GM12878 (cell line): ENCODE measurements around the gene REEP3. TPM values are rescaled to one million over a fixed set of nuclear protein-coding genes. Genes with fewer than 3 reads are reported as not detected.

ENCODE experiments used
- ATAC-seq: fragments of 200-7000 bp; cut with Tn5 transposase; 3 replicates; pipeline ENCODE4 v1.9.1; 2020; ENCODE audit warnings: mild to moderate bottlenecking, moderate library complexity
- BruUV-seq: library from RNA; stranded (reverse); fragments of 400-500 nt; replicated peaks from 2 replicates; lab custom pipeline; 2021; lab: Mats Ljungman, UMichigan
- CTCF ChIA-PET: fragments of 300-600 bp; sonication (Branson Sonifier 250); formaldehyde crosslinking; extraction: SDS; loops from one replicate; lab custom pipeline; 2021; ENCODE audit warnings: inconsistent platforms; lab: Yijun Ruan, JAX
- POLR2A ChIA-PET: fragments of 350-600 bp; formaldehyde crosslinking; extraction: SDS; loops from one replicate; lab custom pipeline; 2021; ENCODE audit warnings: inconsistent platforms; lab: Charles Lee
- RAD21 ChIA-PET: fragments of 300-600 bp; sonication (Branson Sonifier 250); formaldehyde crosslinking; loops from one replicate; lab custom pipeline; 2023; ENCODE audit warnings: antibody characterized with exemption; ENCODE audit not compliant: unreplicated experiment; lab: Charles Lee
- SMC1A ChIA-PET: fragments of 300-600 bp; sonication (Branson Sonifier 250); formaldehyde crosslinking; loops from one replicate; lab custom pipeline; 2023; ENCODE audit not compliant: unreplicated experiment, uncharacterized antibody; lab: Charles Lee
- DNase-seq: peaks from one replicate; pipeline ENCODE4 v3.0.0-alpha.2; 2011; ENCODE audit warnings: low read depth, low spot score
- FAIRE-seq: peaks from 3 replicates; lab custom pipeline; 2011; peaks lifted over from hg19 to GRCh38; lab: Jason Lieb, UNC
- H2AFZ ChIP-seq: 2 replicates; pipeline ENCODE4 v1.6.0; 2011; ENCODE audit warnings: low read depth, low read length, control low read depth; ENCODE audit not compliant: control insufficient read depth
- H3K27ac ChIP-seq: 2 replicates; pipeline ENCODE4 v1.5.1; 2011; ENCODE audit warnings: control low read depth; ENCODE audit not compliant: control insufficient read depth, insufficient read depth
- H3K27me3 ChIP-seq, 2 experiments: replicated peaks in 1 of 2; 2 replicates each; pipeline versions ENCODE4 v1.6.0 to v1.6.1; 2011; ENCODE audit warnings: low read length in 1 of 2; ENCODE audit not compliant: control insufficient read depth in 2 of 2, insufficient read depth in 2 of 2
- H3K36me3 ChIP-seq, 2 experiments: 2 replicates each; pipeline ENCODE4 v1.5.1; 2011; ENCODE audit warnings: low read length in 1 of 2; ENCODE audit not compliant: control insufficient read depth in 2 of 2, insufficient read depth in 2 of 2
- H3K4me1 ChIP-seq: 2 replicates; pipeline ENCODE4 v1.6.1; 2011; ENCODE audit warnings: mild to moderate bottlenecking, low read length, moderate library complexity, mixed read lengths; ENCODE audit not compliant: control insufficient read depth, insufficient read depth
- H3K4me2 ChIP-seq: 2 replicates; pipeline ENCODE4 v1.6.0; 2011; ENCODE audit warnings: control low read depth; ENCODE audit not compliant: control insufficient read depth, insufficient read depth
- H3K4me3 ChIP-seq: fragments of 200-600 bp; sonication (generic); 2 replicates; pipeline ENCODE4 v1.5.1; 2016
- H3K79me2 ChIP-seq: 2 replicates; pipeline ENCODE4 v1.6.0; 2011; ENCODE audit warnings: low read length; ENCODE audit not compliant: control insufficient read depth, insufficient read depth
- H3K9ac ChIP-seq: 2 replicates; pipeline ENCODE4 v1.8.0; 2011; ENCODE audit warnings: low read length, control low read depth, mixed read lengths; ENCODE audit not compliant: control insufficient read depth, insufficient read depth
- H3K9me3 ChIP-seq: replicated peaks from 3 replicates; pipeline ENCODE4 v1.5.1; 2011; ENCODE audit warnings: mild to moderate bottlenecking, low read length; ENCODE audit not compliant: control insufficient read depth, insufficient read depth
- H4K20me1 ChIP-seq: 2 replicates; pipeline ENCODE4 v1.6.0; 2011; ENCODE audit not compliant: control insufficient read depth, insufficient read depth
- ASH2L ChIP-seq: fragments of 300-600, 200-600 bp; sonication (generic); IDR thresholded peaks from 2 replicates; pipeline ENCODE4 v1.6.1; 2017; ENCODE audit warnings: low read depth, mild to moderate bottlenecking, borderline replicate concordance
- CBX5 ChIP-seq: sonication (generic); IDR thresholded peaks from 2 replicates; pipeline ENCODE4 v1.6.1; 2016; ENCODE audit warnings: low read depth, moderate library complexity, mild to moderate bottlenecking, inconsistent platforms
- CREB1 ChIP-seq: IDR thresholded peaks from 2 replicates; pipeline ENCODE4 v1.6.1; 2012; ENCODE audit warnings: low read depth, mild to moderate bottlenecking, inconsistent platforms
- CREM ChIP-seq: IDR thresholded peaks from 2 replicates; pipeline ENCODE4 v1.6.1; 2014; ENCODE audit warnings: antibody characterized with exemption, low read depth
- EP300 ChIP-seq, 2 experiments: fragments of 150-350 bp in 1 of 2; IDR thresholded peaks; 2 replicates each; pipeline ENCODE4 v1.6.1; 2011 to 2012; ENCODE audit warnings: low read depth in 2 of 2, low read length in 2 of 2, borderline replicate concordance in 1 of 2, improper control_type of control experiment in 1 of 2, inconsistent platforms in 1 of 2; ENCODE audit not compliant: control insufficient read depth in 1 of 2
- IKZF1 ChIP-seq: fragments of 450-650 bp; conservative IDR thresholded peaks from 2 replicates; pipeline ENCODE4 v1.6.1; 2017; ENCODE audit warnings: antibody characterized with exemption, mild to moderate bottlenecking
- JUND ChIP-seq: IDR thresholded peaks from 2 replicates; pipeline ENCODE4 v1.6.1; 2012; ENCODE audit warnings: low read depth, mild to moderate bottlenecking, low read length, improper control_type of control experiment, moderate library complexity
- KAT2A ChIP-seq: conservative IDR thresholded peaks from 2 replicates; pipeline ENCODE4 v1.6.1; 2011; ENCODE audit warnings: low read depth, low read length; ENCODE audit not compliant: control insufficient read depth
- MTA3 ChIP-seq: IDR thresholded peaks from 2 replicates; pipeline ENCODE4 v1.6.1; 2012; ENCODE audit warnings: low read length, inconsistent platforms, borderline replicate concordance
- POLR2A ChIP-seq: IDR thresholded peaks from 2 replicates; pipeline ENCODE4 v1.6.1; 2011; ENCODE audit warnings: low read depth, mild to moderate bottlenecking, low read length
- RFX5 ChIP-seq: IDR thresholded peaks from 2 replicates; pipeline ENCODE4 v1.6.1; 2011; ENCODE audit warnings: low read depth, low read length, improper control_type of control experiment
- SREBF2 ChIP-seq: IDR thresholded peaks from 2 replicates; pipeline ENCODE4 v1.6.1; 2012; ENCODE audit warnings: mild to moderate bottlenecking, low read length
- WRNIP1 ChIP-seq: IDR thresholded peaks from 2 replicates; pipeline ENCODE4 v1.6.1; 2011; ENCODE audit warnings: low read depth, low read length, improper control_type of control experiment, borderline replicate concordance
- ZNF217 ChIP-seq: fragments of 450-650 bp; IDR thresholded peaks from 2 replicates; pipeline ENCODE4 v1.6.1; 2017; ENCODE audit warnings: antibody characterized with exemption, mild to moderate bottlenecking
- ZNF384 ChIP-seq: IDR thresholded peaks from 2 replicates; pipeline ENCODE4 v1.6.1; 2012; ENCODE audit warnings: low read depth, mild to moderate bottlenecking, low read length, improper control_type of control experiment, borderline replicate concordance
- WGBS: methylation state at CpG from one replicate; pipeline ENCODE4 v1.1.6; 2016; ENCODE audit warnings: low lambda C conversion rate; ENCODE audit not compliant: insufficient replicate concordance, insufficient coverage; ENCODE audit errors: missing lambda C conversion rate; 5-methylcytosine and 5-hydroxymethylcytosine counted together
- in situ Hi-C: fragments of 300-500 bp; cut with MboI; formaldehyde crosslinking; loops from 9 replicates; pipeline ENCODE4 v1.14.3; 2018; ENCODE audit warnings: mixed read lengths
- intact Hi-C: fragments of 100-400 bp; cut with micrococcal nuclease; formaldehyde crosslinking; loops from one replicate; pipeline ENCODE4 v1.14.2; 2022; ENCODE audit not compliant: unreplicated experiment
- polyA plus RNA-seq, 11 experiments: library from polyadenylated mRNA; depleted of rRNA in 4 of 11; unstranded in 6 of 11; stranded (reverse) in 5 of 11; fragments of >200 nt; fragmentation: Nextera tagmentation in 4 of 11; fragmentation: Illumina TruSeq in 1 of 11; extraction: Ambion mirVana in 4 of 11; extraction: Trizol in 1 of 11; gene quantifications; 1 replicate in 1 of 11; 2 replicates in 10 of 11; pipeline versions ENCODE4 v1.2.1 to v1.2.3, GENCODE V29; 2011 to 2016; ENCODE audit warnings: inconsistent platforms in 2 of 11, missing spikeins in 2 of 11, low read depth in 1 of 11
- total RNA-seq, 4 experiments: library from RNA; depleted of rRNA in 3 of 4; stranded (reverse); fragments of >200 nt in 3 of 4; fragmentation: Illumina TruSeq in 1 of 4; extraction: Trizol in 1 of 4; gene quantifications; 2 replicates each; pipeline versions ENCODE4 v1.2.1 to v1.2.3, GENCODE V29; 2013 to 2021
- TF ChIP-seq, protein P1 (sequence below): IDR thresholded peaks from 2 replicates; pipeline ENCODE4 v1.6.1; 2012; ENCODE audit warnings: low read depth, low read length, improper control_type of control experiment
- TF ChIP-seq, protein P2 (sequence below): IDR thresholded peaks from 2 replicates; pipeline ENCODE4 v1.6.1; 2011; ENCODE audit warnings: borderline replicate concordance, low read depth, mild to moderate bottlenecking, moderate library complexity, mixed read lengths, low read length; ENCODE audit not compliant: insufficient read depth; ENCODE audit errors: extremely low read length
- TF ChIP-seq, protein P3 (sequence below): fragments of 450-650 bp; formaldehyde crosslinking; IDR thresholded peaks from 2 replicates; pipeline ENCODE4 v1.4.0; 2020; ENCODE audit warnings: mild to moderate bottlenecking, moderate library complexity

The REEP3 gene
- total and polyA plus RNA-seq, 10 of the 15 experiments (the other 5 are each of a cell fraction or from before 2014, with no cell fraction given), result 4.9 to 25.9 (median 16.2) TPM

DNA sequence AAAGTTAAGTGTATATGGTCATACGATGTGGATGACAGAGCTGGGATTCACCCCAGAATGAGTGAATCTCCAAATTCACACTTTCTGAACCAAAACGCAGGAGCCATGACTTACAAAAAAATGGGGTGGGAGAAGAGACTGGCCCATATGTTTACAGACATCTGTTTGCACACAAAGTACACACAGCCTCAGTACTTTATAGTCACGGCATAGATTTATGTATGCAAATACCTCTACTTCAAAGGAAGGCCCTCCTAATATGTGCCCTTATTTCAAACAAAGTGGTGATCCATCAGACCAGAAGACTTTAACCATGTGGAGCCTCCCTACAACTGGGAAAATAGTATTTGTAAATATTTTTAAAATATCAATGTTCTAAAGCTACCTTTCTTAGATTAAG lies 33.2 kb upstream of the REEP3 start:
- H4K20me1 ChIP-seq, result no peaks in the 10 kb centered on the region
- intact Hi-C loops (no loop called here), in situ Hi-C loops (no loop called here)
- H3K9ac ChIP-seq, result no peak overlapping the region
- no peaks in the 10 kb centered on the region; a peak in 1 of 4 replicates for H3K36me3 ChIP-seq
- no peak overlapping the region for H3K27ac ChIP-seq
- no peak overlapping the region for H2AFZ ChIP-seq
- CTCF ChIA-PET, result interaction anchor here (0.7 kb wide), 1 partner anchor 10 kb away, joined by 3 read pairs; no protein-coding TSS in a partner anchor
- SMC1A ChIA-PET, result interaction anchor here (1.3 kb wide), 1 partner anchor 10 kb away, joined by 4 read pairs; no protein-coding TSS in a partner anchor
- H3K4me2 ChIP-seq, result no peak overlapping the region
- WGBS, result 96% methylated on average over 3 of the region's 3 CpGs
- TF ChIP-seq MTA3 (no peak), CREM (no peak), CREB1 (no peak), WRNIP1 (no peak), JUND (no peak), RFX5 (no peak), EP300 (IDR thresholded peaks at IDR 0.05; ENCODE audit: borderline replicate concordance in 1 of 2, control insufficient read depth in 1 of 2, low read depth in 2 of 2, low read length in 2 of 2) (no peak), ZNF217 (no peak), ASH2L (no peak), CBX5 (no peak), IKZF1 (no peak), SREBF2 (no peak), POLR2A (no peak), ZNF384 (no peak), KAT2A (no peak)
- TF ChIP-seq, protein P1, sequence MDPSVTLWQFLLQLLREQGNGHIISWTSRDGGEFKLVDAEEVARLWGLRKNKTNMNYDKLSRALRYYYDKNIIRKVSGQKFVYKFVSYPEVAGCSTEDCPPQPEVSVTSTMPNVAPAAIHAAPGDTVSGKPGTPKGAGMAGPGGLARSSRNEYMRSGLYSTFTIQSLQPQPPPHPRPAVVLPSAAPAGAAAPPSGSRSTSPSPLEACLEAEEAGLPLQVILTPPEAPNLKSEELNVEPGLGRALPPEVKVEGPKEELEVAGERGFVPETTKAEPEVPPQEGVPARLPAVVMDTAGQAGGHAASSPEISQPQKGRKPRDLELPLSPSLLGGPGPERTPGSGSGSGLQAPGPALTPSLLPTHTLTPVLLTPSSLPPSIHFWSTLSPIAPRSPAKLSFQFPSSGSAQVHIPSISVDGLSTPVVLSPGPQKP, result no peak
- TF ChIP-seq, protein P2, sequence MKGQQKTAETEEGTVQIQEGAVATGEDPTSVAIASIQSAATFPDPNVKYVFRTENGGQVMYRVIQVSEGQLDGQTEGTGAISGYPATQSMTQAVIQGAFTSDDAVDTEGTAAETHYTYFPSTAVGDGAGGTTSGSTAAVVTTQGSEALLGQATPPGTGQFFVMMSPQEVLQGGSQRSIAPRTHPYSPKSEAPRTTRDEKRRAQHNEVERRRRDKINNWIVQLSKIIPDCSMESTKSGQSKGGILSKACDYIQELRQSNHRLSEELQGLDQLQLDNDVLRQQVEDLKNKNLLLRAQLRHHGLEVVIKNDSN, result no peak
- TF ChIP-seq, protein P3, sequence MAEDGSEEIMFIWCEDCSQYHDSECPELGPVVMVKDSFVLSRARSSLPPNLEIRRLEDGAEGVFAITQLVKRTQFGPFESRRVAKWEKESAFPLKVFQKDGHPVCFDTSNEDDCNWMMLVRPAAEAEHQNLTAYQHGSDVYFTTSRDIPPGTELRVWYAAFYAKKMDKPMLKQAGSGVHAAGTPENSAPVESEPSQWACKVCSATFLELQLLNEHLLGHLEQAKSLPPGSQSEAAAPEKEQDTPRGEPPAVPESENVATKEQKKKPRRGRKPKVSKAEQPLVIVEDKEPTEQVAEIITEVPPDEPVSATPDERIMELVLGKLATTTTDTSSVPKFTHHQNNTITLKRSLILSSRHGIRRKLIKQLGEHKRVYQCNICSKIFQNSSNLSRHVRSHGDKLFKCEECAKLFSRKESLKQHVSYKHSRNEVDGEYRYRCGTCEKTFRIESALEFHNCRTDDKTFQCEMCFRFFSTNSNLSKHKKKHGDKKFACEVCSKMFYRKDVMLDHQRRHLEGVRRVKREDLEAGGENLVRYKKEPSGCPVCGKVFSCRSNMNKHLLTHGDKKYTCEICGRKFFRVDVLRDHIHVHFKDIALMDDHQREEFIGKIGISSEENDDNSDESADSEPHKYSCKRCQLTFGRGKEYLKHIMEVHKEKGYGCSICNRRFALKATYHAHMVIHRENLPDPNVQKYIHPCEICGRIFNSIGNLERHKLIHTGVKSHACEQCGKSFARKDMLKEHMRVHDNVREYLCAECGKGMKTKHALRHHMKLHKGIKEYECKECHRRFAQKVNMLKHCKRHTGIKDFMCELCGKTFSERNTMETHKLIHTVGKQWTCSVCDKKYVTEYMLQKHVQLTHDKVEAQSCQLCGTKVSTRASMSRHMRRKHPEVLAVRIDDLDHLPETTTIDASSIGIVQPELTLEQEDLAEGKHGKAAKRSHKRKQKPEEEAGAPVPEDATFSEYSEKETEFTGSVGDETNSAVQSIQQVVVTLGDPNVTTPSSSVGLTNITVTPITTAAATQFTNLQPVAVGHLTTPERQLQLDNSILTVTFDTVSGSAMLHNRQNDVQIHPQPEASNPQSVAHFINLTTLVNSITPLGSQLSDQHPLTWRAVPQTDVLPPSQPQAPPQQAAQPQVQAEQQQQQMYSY (CRISPR knock-in tag), result no peak
- FAIRE-seq (no peak), DNase-seq (no peak), ATAC-seq (no peak)
- H3K4me3 ChIP-seq, result no peak overlapping the region
- BruUV-seq, result no TSS peak
- H3K27me3 ChIP-seq, result no peaks in the 10 kb centered on the region
- RAD21 ChIA-PET, result no interaction called here
- H3K79me2 ChIP-seq, result peaks cover 16% of the 10 kb centered on the region
- no peaks in the 10 kb centered on the region; the same call in 2 of the 3 replicates for H3K9me3 ChIP-seq
- H3K4me1 ChIP-seq, result no peaks in the 10 kb centered on the region; the same call in 1 of the 2 replicates
- POLR2A ChIA-PET, result no interaction called here
